ENCODE results near the gene GRIK1.

Gene GRIK1

GRCh38 chr21:29711236-29711635 is 228.6 kb downstream of the GRIK1 start:
- TF ChIP-seq CTCF (IDR thresholded peaks at IDR 0.05; ENCODE audit: low read length), result no peak
- no peak for TF ChIP-seq EZH2 (IDR thresholded peaks at IDR 0.05; ENCODE audit: borderline replicate concordance, low read length)
- no peaks in the 10 kb centered on the region for H4K20me1 ChIP-seq (ENCODE audit: insufficient read depth, low read length)
- H3K4me3 ChIP-seq (ENCODE audit: low read depth, low read length, poor library complexity, severe bottlenecking), result no peak overlapping the region
- H3K4me1 ChIP-seq (ENCODE audit: insufficient read depth, low read length, severe bottlenecking), result no peaks in the 10 kb centered on the region
- H3K27me3 ChIP-seq (ENCODE audit: insufficient read depth, low read length), result no peaks in the 10 kb centered on the region
- no peaks in the 10 kb centered on the region for H3K9me2 ChIP-seq (ENCODE audit: low read depth, low read length)
- no peak overlapping the region for H3K4me2 ChIP-seq (ENCODE audit: low read length)
- H3K27ac ChIP-seq (ENCODE audit: low read depth, low read length, poor library complexity, severe bottlenecking), result no peak overlapping the region
- H3F3A ChIP-seq (ENCODE audit: insufficient read depth, low read length), result no peaks in the 10 kb centered on the region
- no peaks in the 10 kb centered on the region for H3K9me3 ChIP-seq (ENCODE audit: low read length)
- H2AFZ ChIP-seq (ENCODE audit: low read length), result no peak overlapping the region
- H3K36me3 ChIP-seq (ENCODE audit: insufficient read depth, low read length), result no peaks in the 10 kb centered on the region
- H3K9ac ChIP-seq (ENCODE audit: low read length), result no peak overlapping the region
- no peaks in the 10 kb centered on the region for H3K79me2 ChIP-seq (ENCODE audit: insufficient read depth, low read length)

GRCh38 chr21:29710498-29710897 is 229.3 kb downstream of the GRIK1 start:
- no peaks in the 10 kb centered on the region for H3K4me1 ChIP-seq (ENCODE audit: insufficient read depth, low read length, severe bottlenecking)
- H3K9me3 ChIP-seq (ENCODE audit: low read length), result no peaks in the 10 kb centered on the region
- no peak overlapping the region for H2AFZ ChIP-seq (ENCODE audit: low read length)
- no peaks in the 10 kb centered on the region for H3F3A ChIP-seq (ENCODE audit: insufficient read depth, low read length)
- no peaks in the 10 kb centered on the region for H3K27me3 ChIP-seq (ENCODE audit: insufficient read depth, low read length)
- H3K9ac ChIP-seq (ENCODE audit: low read length), result no peak overlapping the region
- no peaks in the 10 kb centered on the region for H3K79me2 ChIP-seq (ENCODE audit: insufficient read depth, low read length)
- no peaks in the 10 kb centered on the region for H3K9me2 ChIP-seq (ENCODE audit: low read depth, low read length)
- H3K4me3 ChIP-seq (ENCODE audit: low read depth, low read length, poor library complexity, severe bottlenecking), result no peak overlapping the region
- H4K20me1 ChIP-seq (ENCODE audit: insufficient read depth, low read length), result no peaks in the 10 kb centered on the region
- TF ChIP-seq CTCF (IDR thresholded peaks at IDR 0.05; ENCODE audit: low read length) (no peak), EZH2 (IDR thresholded peaks at IDR 0.05; ENCODE audit: borderline replicate concordance, low read length) (no peak)
- H3K36me3 ChIP-seq (ENCODE audit: insufficient read depth, low read length), result no peaks in the 10 kb centered on the region
- no peak overlapping the region for H3K4me2 ChIP-seq (ENCODE audit: low read length)
- H3K27ac ChIP-seq (ENCODE audit: low read depth, low read length, poor library complexity, severe bottlenecking), result no peak overlapping the region

GRCh38 chr21:29708401-29708800 is 231.4 kb downstream of the GRIK1 start:
- H2AFZ ChIP-seq (ENCODE audit: low read length), result no peak overlapping the region
- no peak overlapping the region for H3K27ac ChIP-seq (ENCODE audit: low read depth, low read length, poor library complexity, severe bottlenecking)
- H3K9me2 ChIP-seq (ENCODE audit: low read depth, low read length), result no peaks in the 10 kb centered on the region
- no peaks in the 10 kb centered on the region for H3K79me2 ChIP-seq (ENCODE audit: insufficient read depth, low read length)
- H3K9me3 ChIP-seq (ENCODE audit: low read length), result no peaks in the 10 kb centered on the region
- TF ChIP-seq EZH2 (IDR thresholded peaks at IDR 0.05; ENCODE audit: borderline replicate concordance, low read length) (no peak), CTCF (IDR thresholded peaks at IDR 0.05; ENCODE audit: low read length) (no peak)
- no peaks in the 10 kb centered on the region for H3K27me3 ChIP-seq (ENCODE audit: insufficient read depth, low read length)
- H4K20me1 ChIP-seq (ENCODE audit: insufficient read depth, low read length), result no peaks in the 10 kb centered on the region
- no peak overlapping the region for H3K4me2 ChIP-seq (ENCODE audit: low read length)
- H3F3A ChIP-seq (ENCODE audit: insufficient read depth, low read length), result no peaks in the 10 kb centered on the region
- no peaks in the 10 kb centered on the region for H3K36me3 ChIP-seq (ENCODE audit: insufficient read depth, low read length)
- H3K9ac ChIP-seq (ENCODE audit: low read length), result no peak overlapping the region
- no peaks in the 10 kb centered on the region for H3K4me1 ChIP-seq (ENCODE audit: insufficient read depth, low read length, severe bottlenecking)
- H3K4me3 ChIP-seq (ENCODE audit: low read depth, low read length, poor library complexity, severe bottlenecking), result no peak overlapping the region
